Heart right ventricle (tissue), 16 donors: Measurements from ENCODE around the gene MAP3K2. TPM values are rescaled to one million over a fixed set of nuclear protein-coding genes. Genes with fewer than 3 reads are reported as not detected.

Source experiments
- ATAC-seq, 8 donors: fragments of 200-7000 bp; cut with Tn5 transposase; one replicate each; pipeline ENCODE4 v1.9.1; 2020; ENCODE audit warnings: mild to moderate bottlenecking in 8 of 8, moderate library complexity in 8 of 8, moderate number of reproducible peaks in 1 of 8
- DNase-seq, 2 donors: peaks; one replicate each; pipeline ENCODE4 v3.0.0-alpha.2; 2020
- H3K27ac ChIP-seq, 10 donors: fragments of 200-600 bp; sonication (generic) in 2 of 10; one replicate each; pipeline versions ENCODE4 v1.5.0 to v1.8.0; 2020 to 2022; ENCODE audit warnings: mild to moderate bottlenecking in 3 of 10
- H3K27me3 ChIP-seq, 7 donors: fragments of 200-600 bp; one replicate each; pipeline ENCODE4 v1.8.0; 2021 to 2022; ENCODE audit warnings: mild to moderate bottlenecking in 2 of 7
- H3K36me3 ChIP-seq, 9 donors: fragments of 200-600 bp; sonication (generic) in 1 of 9; one replicate each; pipeline versions ENCODE4 v1.5.0 to v1.8.0; 2020 to 2022; ENCODE audit warnings: mild to moderate bottlenecking in 2 of 9
- H3K4me1 ChIP-seq, 9 donors: fragments of 200-600 bp; sonication (generic) in 1 of 9; one replicate each; pipeline versions ENCODE4 v1.5.0 to v1.8.0; 2020 to 2022; ENCODE audit warnings: mild to moderate bottlenecking in 4 of 9
- H3K4me3 ChIP-seq, 10 donors: fragments of 200-600 bp; sonication (generic) in 2 of 10; one replicate each; pipeline versions ENCODE4 v1.5.0 to v1.8.0; 2020 to 2022; ENCODE audit warnings: mild to moderate bottlenecking in 7 of 10, moderate library complexity in 2 of 10
- H3K9me3 ChIP-seq, 11 donors: fragments of 200-600 bp in 10 of 11; sonication (generic) in 2 of 11; one replicate each; pipeline versions ENCODE4 v1.5.0 to v1.8.0; 2013 to 2022; ENCODE audit warnings: mild to moderate bottlenecking in 2 of 11, control low read depth in 1 of 11, moderate library complexity in 1 of 11
- CTCF ChIP-seq, 9 donors: fragments of 200-600 bp; sonication (generic) in 2 of 9; IDR thresholded peaks; one replicate each; pipeline versions ENCODE4 v1.5.0 to v1.8.0; 2021 to 2022; ENCODE audit warnings: antibody characterized with exemption in 9 of 9, mild to moderate bottlenecking in 5 of 9, moderate library complexity in 1 of 9
- WGBS, 2 donors: extraction: QIAGEN DNeasy Blood & Tissue Kit; methylation state at CpG; one replicate each; pipeline ENCODE4 v1.1.7; 2013; ENCODE audit warnings: inconsistent platforms in 1 of 2; 5-methylcytosine and 5-hydroxymethylcytosine counted together
- intact Hi-C, 10 donors: fragments of 100-400 bp; cut with DNase I; formaldehyde crosslinking; loops; one replicate each; pipeline versions ENCODE4 v1.11.1 to v1.14.2; 2022
- polyA plus RNA-seq, 2 donors: library from polyadenylated mRNA; stranded (reverse); fragments of 200-250 nt; gene quantifications; one replicate each; pipeline ENCODE4 v1.2.3, GENCODE V29; 2013
- total RNA-seq, 10 donors: library from RNA; stranded (reverse); fragmentation: NEBNext Ultra II Directional in 3 of 10; extraction: Animal tissue kit (Norgen Biotek cat#: 25700) in 3 of 10; gene quantifications; one replicate each; pipeline versions ENCODE4 v1.2.1 to v1.2.4, GENCODE V29; 2021 to 2023
- donor health status: Arrhythmogenic right ventricular cardiomyopathy.
- donor health status: ischemic (EF 13 %, LVEDD 7.1; RV severe dilation, severe dysfunction).
- donor health status: healthy with polysubstance abuse.
- donor health status: DM: no; HTN: yes; CAD: no.
- donor health status: DM: no; HTN: no; CAD: no.
- donor health status: ischemic (EF 25% LVEDD 6.9; RV normal size, moderate dysfunction).
- donor health status: ischemic (EF 25% LVEDD 5.7; RV mildly dilated, moderate dysfunction).
- donor health status: healthy.
- donor health status: DM: yes; HTN: yes; CAD: no.
- donor health status: Ischemic cardiomyopathy.
- donor health status: ischemic (EF 35%, LVEDD 5.7; RV mildly dilated, moderate dysfunction).
- donor health status: nonischemic (EF 11% LVEDD 7.7; RV severe dilation, severe dysfunction).
- donor health status: DM: yes; HTN: yes; CAD: no.
- donor health status: PGD.
- donor health status: ischemic (EF 29% LVEDD 5.4; RV normal size, mild dysfunction).
- donor health status: nonischemic (EF 23%, LVEDD 6.1; RV moderate dilation, normal function).

The MAP3K2 gene
- total and polyA plus RNA-seq, 12 donors: 2.9 to 30.9 (median 25.2) TPM

GRCh38 chr2:127400897-127401756 lies 13.4 kb upstream of the MAP3K2 start:
- TF ChIP-seq CTCF (IDR thresholded peaks at IDR 0.05): no peak
- H3K27ac ChIP-seq: no peak overlapping the region
- DNase-seq (no peak), ATAC-seq (peak in 5 of 8 donors; percentile 3 to 50 (median 21))
- peak overlapping the region in 1 of 10 donors; percentile 14 for H3K4me3 ChIP-seq
- intact Hi-C loops: no loop called here
- H3K36me3 ChIP-seq: no peaks in the 10 kb centered on the region
- H3K9me3 ChIP-seq: no peaks in the 10 kb centered on the region
- 56 to 62% methylated on average over 36 to 39 of the region's 39 CpGs for WGBS, 2 donors
- no peaks in the 10 kb centered on the region for H3K27me3 ChIP-seq
- H3K4me1 ChIP-seq: peaks cover 8 to 40% (median 19%) of the 10 kb centered on the region in 9 donors

- TF ChIP-seq CTCF (IDR thresholded peaks at IDR 0.05): no peak
- peaks cover 8 to 34% (median 17%) of the 10 kb centered on the region in 9 donors for H3K4me1 ChIP-seq
- WGBS, 2 donors: 75 to 76% methylated on average over 9 of the region's 9 CpGs
- ATAC-seq (no peak), DNase-seq (no peak)
- intact Hi-C loops: no loop called here
- no peaks in the 10 kb centered on the region for H3K9me3 ChIP-seq
- H3K36me3 ChIP-seq: no peaks in the 10 kb centered on the region
- H3K27me3 ChIP-seq: no peaks in the 10 kb centered on the region
- H3K4me3 ChIP-seq: peak overlapping the region in 1 of 10 donors; percentile 14
- H3K27ac ChIP-seq: no peak overlapping the region
These were observed 12.7 kb upstream of the MAP3K2 start for GRCh38 chr2:127400533-127400896.

GRCh38 chr2:127398239-127398590 lies 10.4 kb upstream of the MAP3K2 start:
- peaks cover 5 to 23% (median 9%) of the 10 kb centered on the region in 9 donors for H3K4me1 ChIP-seq
- no peaks in the 10 kb centered on the region for H3K9me3 ChIP-seq
- H3K36me3 ChIP-seq: no peaks in the 10 kb centered on the region
- H3K4me3 ChIP-seq: no peak overlapping the region
- H3K27me3 ChIP-seq: no peaks in the 10 kb centered on the region
- ATAC-seq (peak; percentile 63 to 97 (median 90)), DNase-seq (peak; percentile 73 to 85)
- WGBS, 2 donors: 7 to 10% methylated on average over 4 of the region's 4 CpGs
- intact Hi-C loops: no loop called here
- peak overlapping the region in 1 of 10 donors; percentile 5 for H3K27ac ChIP-seq
- TF ChIP-seq CTCF (IDR thresholded peaks at IDR 0.05): no peak

GRCh38 chr2:127397568-127398238 lies 9.9 kb upstream of the MAP3K2 start:
- no peaks in the 10 kb centered on the region for H3K36me3 ChIP-seq
- peak in 4 of 8 donors; percentile 5 to 36 (median 19) for ATAC-seq
- H3K4me3 ChIP-seq: no peak overlapping the region
- H3K4me1 ChIP-seq: peaks cover 5 to 23% (median 9%) of the 10 kb centered on the region in 9 donors
- no peaks in the 10 kb centered on the region for H3K9me3 ChIP-seq
- WGBS, 2 donors: 88% methylated on average over 9 of the region's 9 CpGs
- peak overlapping the region in 1 of 10 donors; percentile 5 for H3K27ac ChIP-seq
- intact Hi-C loops: no loop called here
- H3K27me3 ChIP-seq: no peaks in the 10 kb centered on the region
- DNase-seq: no peak
- TF ChIP-seq CTCF (IDR thresholded peaks at IDR 0.05): no peak
